ENCODE measurements around the gene CYTH1. TPM values are rescaled to one million over a fixed set of nuclear protein-coding genes. Genes with fewer than 3 reads are reported as not detected.

CYTH1 gene
- polyA plus RNA-seq, 2 of the 4 experiments (the other 2 are of a cell fraction): 38.5 to 46.2 TPM

GRCh38 chr17:78645421-78646295, 136.4 kb downstream of the CYTH1 start:
- DNase-seq (ENCODE audit: low read depth in 1 of 2, low spot score in 1 of 2) (peak; percentile 88 to 90), ATAC-seq (peak; percentile 73 to 90), FAIRE-seq (no peak)
- peaks cover 2% of the 10 kb centered on the region; the same call in 2 of the 3 replicates for H3K9me3 ChIP-seq
- peak overlapping the region; percentile 70 to 80 for H3K27ac ChIP-seq
- WGBS (ENCODE audit: missing lambda C conversion rate): 62% methylated on average over 30 of the region's 30 CpGs
- H3K4me2 ChIP-seq: peak overlapping the region; percentile 64
- no peak overlapping the region for H3K4me3 ChIP-seq
- ChIA-PET POLR2A (no interaction called here), CTCF (interaction anchor here (1.1 to 2.4 kb wide), 6 partner anchors 11 to 147 kb away, joined by 3 to 10 read pairs (median 4); no protein-coding TSS in a partner anchor)
- peaks cover 17% of the 10 kb centered on the region for H3K4me1 ChIP-seq
- TF ChIP-seq MAFK (IDR thresholded peaks at IDR 0.05; ENCODE audit: partially characterized antibody) (peak; percentile 98), ZC3H11A (IDR thresholded peaks at IDR 0.05) (no peak), BCL3 (IDR thresholded peaks at IDR 0.05) (no peak), EHF (CRISPR knock-in tag; IDR thresholded peaks at IDR 0.05) (no peak), CBX8 (IDR thresholded peaks at IDR 0.05) (no peak), HOXB13 (CRISPR knock-in tag; IDR thresholded peaks at IDR 0.05; ENCODE audit: low read depth) (no peak), FOSB (CRISPR knock-in tag; IDR thresholded peaks at IDR 0.05) (no peak), TFCP2L1 (CRISPR knock-in tag; IDR thresholded peaks at IDR 0.05) (no peak), CTCF (IDR thresholded peaks at IDR 0.05) (no peak), CEBPB (IDR thresholded peaks at IDR 0.05) (no peak), MAX (IDR thresholded peaks at IDR 0.05) (peak; percentile 82), MAZ (IDR thresholded peaks at IDR 0.05; ENCODE audit: borderline replicate concordance, low read depth, low read length) (no peak), POLR2AphosphoS2 (conservative IDR thresholded peaks at IDR 0.05; ENCODE audit: low read length) (no peak), PHF8 (IDR thresholded peaks at IDR 0.05; ENCODE audit: borderline replicate concordance, low read depth) (no peak), CHD2 (IDR thresholded peaks at IDR 0.05; ENCODE audit: low read length, partially characterized antibody) (no peak), PBX3 (IDR thresholded peaks at IDR 0.05) (no peak), JUN (IDR thresholded peaks at IDR 0.05) (no peak), EP300 (IDR thresholded peaks at IDR 0.05) (no peak), CHD4 (IDR thresholded peaks at IDR 0.05; ENCODE audit: borderline replicate concordance) (no peak), NFE2L2 (conservative IDR thresholded peaks at IDR 0.05; ENCODE audit: low read length) (0 out of 2 replicates have a peak, but pooled peaks have one; percentile 1), RFX5 (IDR thresholded peaks at IDR 0.05) (no peak), KDM5A (IDR thresholded peaks at IDR 0.05) (no peak), RAD21 (conservative IDR thresholded peaks at IDR 0.05 in 1 of 2, IDR thresholded peaks at IDR 0.05 in 1 of 2) (no peak), HES2 (IDR thresholded peaks at IDR 0.05) (no peak), FOXS1 (CRISPR knock-in tag; IDR thresholded peaks at IDR 0.05) (no peak), HOXB5 (CRISPR knock-in tag; IDR thresholded peaks at IDR 0.05) (no peak), POLR2A (IDR thresholded peaks at IDR 0.05; ENCODE audit: low read length) (no peak), RNF2 (IDR thresholded peaks at IDR 0.05; ENCODE audit: borderline replicate concordance, low read depth) (no peak), MYC (IDR thresholded peaks at IDR 0.05; ENCODE audit: borderline replicate concordance, low read length) (no peak), HEYL (CRISPR knock-in tag; IDR thresholded peaks at IDR 0.05) (no peak), FOSL2 (IDR thresholded peaks at IDR 0.05) (no peak), FOSL2 (CRISPR knock-in tag; IDR thresholded peaks at IDR 0.05) (peak; percentile 27; the same call in 1 of the 2 replicates), CBX2 (IDR thresholded peaks at IDR 0.05; ENCODE audit: borderline replicate concordance, low read depth) (no peak), ZSCAN20 (CRISPR knock-in tag; IDR thresholded peaks at IDR 0.05) (no peak), KDM1A (IDR thresholded peaks at IDR 0.05; ENCODE audit: low read depth) (no peak), SMC3 (IDR thresholded peaks at IDR 0.05) (no peak), E2F6 (IDR thresholded peaks at IDR 0.05; ENCODE audit: borderline replicate concordance, low read depth) (0 out of 2 replicates have a peak, but pooled peaks have one; percentile 45), TP53 (CRISPR knock-in tag; IDR thresholded peaks at IDR 0.05) (no peak), RARB (CRISPR knock-in tag; IDR thresholded peaks at IDR 0.05) (no peak)
